B cell (primary cell): ENCODE data around the gene YEATS2.

Source experiments
- CTCF ChIP-seq: fragments of 200-600 bp; IDR thresholded peaks from one replicate; pipeline ENCODE4 v1.8.0; 2022; ENCODE audit warnings: antibody characterized with exemption, mild to moderate bottlenecking
- EZH2 ChIP-seq: IDR thresholded peaks from 2 replicates; pipeline ENCODE4 v1.6.1; 2012; ENCODE audit warnings: borderline replicate concordance, low read depth, mild to moderate bottlenecking, moderate library complexity, low read length; ENCODE audit not compliant: insufficient read depth, poor library complexity, severe bottlenecking

- TF ChIP-seq CTCF (no peak), EZH2 (no peak)
These were observed 132.6 kb downstream of the YEATS2 start for GRCh38 chr3:183830187-183830586.
